Measurements from ENCODE around the gene POLR3A.
"Not testable (repeated sequence)": the region's sequence is repeated elsewhere in the genome, so short reads cannot be mapped to it uniquely, and the experiment has no call there.

The POLR3A gene

DNA sequence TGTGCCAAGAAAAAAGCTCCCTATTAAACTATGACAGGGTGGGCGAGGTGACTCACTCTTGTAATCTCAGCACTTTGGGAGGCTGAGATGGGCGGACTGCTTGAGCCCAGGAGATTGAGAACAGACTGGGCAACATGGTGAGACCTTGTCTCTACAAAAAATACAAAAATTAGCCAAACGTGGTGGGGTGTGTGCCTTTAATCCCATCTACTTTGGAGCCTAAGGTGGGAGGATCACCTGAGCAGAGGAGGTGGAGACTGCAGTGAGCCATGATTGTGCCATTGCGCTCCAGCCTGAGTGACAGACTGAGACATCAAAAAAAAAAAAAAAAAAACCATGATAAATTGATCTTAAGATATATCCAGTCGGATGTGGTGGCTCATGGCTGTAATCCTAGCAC is 11.5 kb downstream of the POLR3A start:
- DNase-seq, result no peak

DNA sequence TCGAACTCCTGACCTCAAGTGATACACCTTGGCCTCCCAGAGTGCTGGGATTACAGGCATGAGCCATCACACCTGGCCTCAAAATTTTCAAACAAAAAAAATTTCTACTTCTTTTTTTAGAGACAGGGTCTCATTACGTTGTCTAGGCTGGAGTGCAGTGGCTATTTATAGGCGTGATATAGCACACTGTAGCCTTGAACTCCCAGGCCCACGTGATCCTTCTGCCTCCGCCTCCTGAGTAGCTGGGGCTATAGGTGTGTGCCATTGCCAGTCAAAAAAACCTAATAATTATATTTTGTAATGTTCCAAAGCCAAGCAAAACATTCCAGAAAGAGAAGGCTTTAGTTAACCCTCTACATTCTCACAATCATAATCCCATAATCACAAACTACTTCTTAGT is 13.8 kb downstream of the POLR3A start:
- DNase-seq, result no peak

- no peak for DNase-seq
Observed at GRCh38 chr10:78013564-78013963, 15.8 kb downstream of the POLR3A start.

DNA sequence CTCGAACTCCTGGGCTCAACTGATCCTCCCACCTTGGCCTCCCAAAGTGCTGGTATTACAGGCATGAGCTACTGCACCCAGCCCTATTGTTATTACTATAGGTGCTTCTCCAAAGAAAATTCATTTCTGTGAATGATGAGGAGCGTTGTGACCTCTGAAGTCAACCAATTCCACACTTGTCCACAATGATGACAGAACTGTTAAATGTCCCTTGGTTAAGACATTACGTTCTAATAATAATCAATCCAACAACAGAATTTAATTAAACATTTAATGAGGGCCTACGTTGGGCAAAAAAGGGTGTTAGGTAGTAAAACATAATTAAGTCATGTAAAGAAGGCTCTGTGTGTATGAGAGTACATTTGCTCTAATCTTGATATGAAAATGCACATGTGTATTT is 18.2 kb downstream of the POLR3A start:
- no peak for DNase-seq

DNA sequence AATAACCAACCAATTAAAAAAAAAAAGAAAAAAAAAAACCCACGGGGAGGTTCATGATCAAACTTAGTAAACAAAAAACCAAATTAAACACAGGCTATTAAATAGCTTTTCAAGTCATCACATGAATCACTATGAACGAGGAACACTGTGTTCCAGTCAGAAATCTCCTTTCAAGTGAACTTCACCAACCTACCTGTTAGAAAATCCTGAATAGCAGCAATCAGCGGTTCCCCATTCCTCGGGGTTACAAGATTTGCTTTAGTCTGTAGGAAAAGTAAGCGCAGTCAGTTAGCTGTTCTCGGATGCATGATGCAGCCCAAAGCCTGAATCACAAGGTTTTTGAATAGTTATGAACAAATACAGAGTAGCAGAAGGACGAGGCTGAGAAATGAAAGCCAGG is 19.0 kb downstream of the POLR3A start:
- DNase-seq, result no peak

DNA sequence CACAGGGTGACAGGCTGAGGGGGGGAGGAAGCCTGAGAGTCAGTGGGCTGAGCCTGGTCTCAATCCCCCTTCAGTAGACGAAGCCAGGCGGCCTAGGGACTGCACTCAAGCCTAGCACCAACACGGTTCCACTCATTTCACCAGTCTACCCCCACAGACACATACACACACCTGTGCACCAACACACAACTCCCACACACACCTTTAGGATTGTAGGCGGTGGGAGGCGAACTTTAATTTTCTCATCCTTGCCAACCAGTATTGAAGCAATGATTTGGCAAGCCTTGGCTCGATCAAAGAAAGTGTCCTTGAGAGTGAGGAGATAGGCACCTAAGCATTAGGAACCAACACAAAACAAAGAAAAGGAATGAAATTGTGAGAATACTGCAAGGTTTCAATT is 19.7 kb downstream of the POLR3A start:
- no peak for DNase-seq

DNA sequence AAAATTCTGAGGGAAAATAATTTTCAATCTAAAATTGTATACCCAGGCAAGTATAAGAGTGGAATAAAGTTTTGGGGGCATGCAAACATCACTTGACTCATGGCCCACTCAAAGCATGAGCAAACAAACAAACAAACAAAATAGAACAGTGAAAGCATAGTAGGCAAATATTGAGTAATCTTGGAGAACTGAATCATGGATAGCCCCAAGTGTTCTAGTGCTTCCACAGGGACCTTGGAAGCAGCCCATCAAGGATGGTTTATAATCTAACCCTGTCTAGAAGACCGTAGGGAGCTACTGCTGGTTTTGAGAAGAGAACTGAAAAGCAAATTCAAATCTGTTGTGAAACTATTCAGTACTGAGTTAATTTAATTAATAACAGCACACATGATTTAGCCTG is 22.1 kb downstream of the POLR3A start:
- no peak for DNase-seq

- DNase-seq, result no peak
Observed at GRCh38 chr10:78004215-78005026, 24.9 kb downstream of the POLR3A start.

DNA sequence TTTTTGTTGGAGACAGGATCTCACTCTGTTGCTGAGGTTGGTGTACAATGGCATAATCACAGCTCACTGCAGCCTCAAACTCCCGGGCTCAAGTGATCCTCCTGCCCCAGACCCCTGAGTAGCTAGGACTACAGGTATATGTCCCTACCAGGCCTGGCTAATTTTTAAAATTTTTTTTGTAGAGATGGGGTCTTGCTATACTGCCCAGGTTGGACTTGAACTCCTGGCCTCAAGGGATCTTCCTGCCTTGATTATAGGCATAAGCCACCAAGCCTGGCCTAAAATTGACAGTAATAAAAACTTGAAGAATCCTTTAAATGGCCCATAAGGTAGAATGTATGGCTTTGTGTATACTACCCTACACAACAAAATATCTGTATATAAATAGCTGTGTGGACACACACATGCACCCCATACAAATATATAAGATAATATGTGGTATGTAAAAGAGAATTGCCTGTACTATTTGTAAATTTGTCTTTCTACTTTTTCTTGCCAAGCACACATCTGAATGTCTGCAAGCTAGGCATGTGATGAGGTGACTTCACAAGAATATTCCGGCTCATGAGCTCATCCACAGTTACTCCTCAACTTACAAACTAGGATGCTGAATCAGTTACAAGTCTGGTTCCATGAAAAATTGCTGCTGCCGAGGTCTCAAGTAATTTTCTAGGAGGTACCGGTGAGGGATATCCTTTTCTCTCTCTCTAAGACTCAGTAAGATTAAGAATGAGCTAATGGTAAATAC is 26.6 kb downstream of the POLR3A start:
- no peak for DNase-seq

- DNase-seq, result no peak
Observed at GRCh38 chr10:78000956-78001472, 28.3 kb downstream of the POLR3A start.

DNA sequence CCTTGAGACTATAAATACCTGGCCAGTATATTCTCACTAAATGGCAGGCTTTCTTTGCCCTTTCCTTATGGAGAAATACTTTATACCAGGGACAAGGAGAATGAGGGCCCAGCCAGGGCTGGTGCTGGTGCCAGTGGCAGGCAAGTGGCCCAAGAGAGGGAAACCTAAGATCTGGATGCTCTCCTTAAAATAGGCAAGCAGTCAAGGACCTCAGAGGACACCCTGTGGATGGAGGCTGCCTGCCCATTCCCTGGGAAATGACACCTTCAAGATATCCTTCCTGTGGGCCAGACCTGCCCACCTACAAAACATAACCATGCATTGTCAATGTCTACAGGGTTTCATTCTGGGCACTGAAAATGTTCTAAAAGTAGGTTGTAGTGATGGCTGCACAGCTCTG is 29.1 kb downstream of the POLR3A start:
- no peak for DNase-seq

- DNase-seq, result not testable (repeated sequence)
Observed at GRCh38 chr10:77998780-77999179, 30.5 kb downstream of the POLR3A start.

- DNase-seq, result no peak
Observed at GRCh38 chr10:77993620-77994019, 35.7 kb downstream of the POLR3A start.

DNA sequence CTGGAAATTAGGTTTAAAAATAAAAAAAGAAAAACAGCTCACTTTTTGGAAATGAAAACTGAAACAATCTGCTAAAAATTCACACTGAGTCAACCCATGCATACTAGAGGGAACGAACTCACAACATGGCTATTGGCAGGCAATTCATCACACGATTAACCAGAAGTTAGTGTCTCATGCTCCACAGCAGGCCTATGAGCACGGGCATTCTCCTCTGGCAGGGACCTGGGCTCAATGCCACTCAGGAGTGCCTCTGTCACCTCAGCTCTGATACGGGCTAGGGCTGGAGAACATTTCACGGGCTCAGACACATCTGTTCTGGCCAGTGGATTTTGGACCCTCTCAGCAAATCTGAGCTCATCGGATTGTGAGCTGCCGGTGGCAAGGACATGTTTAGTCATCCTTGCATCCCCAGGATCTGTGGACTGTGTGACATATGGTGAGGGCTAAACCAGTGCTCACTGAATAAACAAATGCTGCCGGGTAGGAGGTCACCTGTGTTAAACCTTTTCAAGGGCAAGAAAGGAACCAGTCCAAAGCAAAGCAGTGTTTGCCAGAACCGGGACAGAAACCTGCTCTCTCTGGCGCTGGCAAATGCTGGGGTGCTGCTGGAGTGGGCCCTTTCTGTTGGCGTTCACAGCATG is 40.1 kb downstream of the POLR3A start:
- DNase-seq, result no peak

- DNase-seq, result no peak
Observed at GRCh38 chr10:77987671-77988255, 41.6 kb downstream of the POLR3A start.

- no peak for DNase-seq
Observed at GRCh38 chr10:77984986-77985385, 44.3 kb downstream of the POLR3A start.

DNA sequence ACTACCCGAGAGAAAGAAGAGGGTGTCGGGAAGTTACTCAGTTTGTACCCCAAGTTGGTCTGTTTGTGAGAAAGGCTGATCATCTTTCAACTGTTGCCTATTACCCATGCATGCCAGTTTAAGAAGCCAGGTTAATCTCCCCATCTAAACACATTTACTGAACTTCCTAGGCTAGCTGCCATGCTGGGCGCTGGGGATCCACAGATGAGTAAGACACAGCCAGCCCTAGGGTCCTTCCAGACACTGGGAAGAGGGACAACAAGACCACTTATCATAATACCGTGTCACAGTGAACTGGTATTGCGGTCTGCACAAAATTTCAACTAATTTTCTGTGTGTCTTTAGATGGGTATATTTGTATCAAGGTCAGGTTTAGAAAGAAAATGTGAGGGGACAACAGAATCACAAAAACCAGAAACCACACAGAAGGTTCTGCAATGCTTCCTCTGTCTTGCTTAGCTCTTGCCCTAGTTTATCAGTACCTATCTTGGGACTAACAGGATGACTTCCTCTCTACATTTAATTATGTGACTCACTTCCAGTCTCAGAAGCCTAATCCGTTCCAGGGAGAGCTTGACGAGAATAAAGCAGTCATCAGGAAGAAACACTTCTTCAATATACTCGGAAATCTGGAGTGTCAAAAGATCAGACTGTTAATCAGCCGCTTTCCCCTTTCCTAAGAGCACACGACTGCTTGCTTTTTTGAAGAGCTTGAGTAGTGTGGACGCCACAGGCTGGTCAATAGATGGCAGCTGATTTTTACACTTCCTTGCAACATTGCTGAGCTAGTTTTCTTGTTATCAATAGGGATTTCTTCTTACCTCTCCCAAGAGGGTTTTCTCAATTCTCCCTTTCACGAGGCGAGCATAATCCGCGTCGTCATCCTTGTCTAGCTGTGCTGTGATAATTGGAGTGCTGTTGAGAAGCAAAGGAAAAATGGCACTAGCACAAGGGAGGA is 45.7 kb downstream of the POLR3A start:
- no peak for DNase-seq

- no peak for DNase-seq
Observed at GRCh38 chr10:77981281-77981680, 48.0 kb downstream of the POLR3A start.

GRCh38 chr10:77979221-77979620 is 50.1 kb downstream of the POLR3A start:
- no peak for DNase-seq

GRCh38 chr10:77978360-77978759 is 51.0 kb downstream of the POLR3A start:
- DNase-seq, result no peak

DNA sequence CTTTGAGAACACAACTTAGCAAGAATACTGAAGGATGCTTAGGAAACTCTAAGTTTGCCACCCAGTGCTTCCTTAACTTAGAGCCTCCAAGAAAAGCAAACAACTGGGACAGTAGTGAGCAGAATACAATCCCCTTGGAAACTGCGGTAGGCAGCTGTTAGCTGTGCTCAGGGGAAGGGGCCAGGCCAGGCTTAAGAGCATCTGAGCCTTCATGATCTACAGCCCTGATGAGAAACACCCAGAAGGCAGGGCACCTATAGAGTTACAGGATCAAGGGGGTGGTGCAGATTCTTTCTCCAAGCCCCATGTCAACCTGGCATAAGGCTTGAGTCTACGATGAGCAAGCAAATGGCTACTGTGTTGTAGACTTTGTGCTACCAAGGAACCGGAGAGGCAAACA is 51.4 kb downstream of the POLR3A start:
- DNase-seq, result no peak

- no peak for DNase-seq
Observed at GRCh38 chr10:77977016-77977415, 52.3 kb downstream of the POLR3A start.

Measured in DMS153 (cell line).